Measurements from ENCODE around the gene CALY. TPM values are rescaled to one million over a fixed set of nuclear protein-coding genes. Genes with fewer than 3 reads are reported as not detected.

Gene CALY
- total RNA-seq, 1 experiment from 2014 or later, result not detected

GRCh38 chr10:133341983-133342382, 5.3 kb upstream of the CALY start:
- Histone ChIP-seq H3K4me1 (peaks cover 15% of the 10 kb centered on the region), H3K36me3 (ENCODE audit: control insufficient read depth, insufficient read depth, low read length) (no peaks in the 10 kb centered on the region), H3K27me3 (replicated peaks; ENCODE audit: control insufficient read depth, insufficient read depth, low read length) (no peaks in the 10 kb centered on the region; the same call in none of the 2 replicates), H3K9me3 (peaks cover 27% of the 10 kb centered on the region; the same call in 1 of the 2 replicates), H3K4me3 (ENCODE audit: low read depth, low read length) (no peak overlapping the region)
- Mint-ChIP-seq H3K9me3 (ENCODE audit: unreplicated experiment) (peaks cover 9% of the 10 kb centered on the region), H3K4me1 (ENCODE audit: low read depth, unreplicated experiment) (peaks cover 13% of the 10 kb centered on the region), H3K4me3 (ENCODE audit: unreplicated experiment) (no peak overlapping the region), H3K27me3 (ENCODE audit: insufficient read depth, unreplicated experiment) (no peaks in the 10 kb centered on the region), H3K27ac (ENCODE audit: unreplicated experiment) (no peak overlapping the region), H3K36me3 (ENCODE audit: insufficient read depth, unreplicated experiment) (peaks cover 16% of the 10 kb centered on the region)
- CTCF ChIA-PET, result no interaction called here
- TF ChIP-seq, protein P1, sequence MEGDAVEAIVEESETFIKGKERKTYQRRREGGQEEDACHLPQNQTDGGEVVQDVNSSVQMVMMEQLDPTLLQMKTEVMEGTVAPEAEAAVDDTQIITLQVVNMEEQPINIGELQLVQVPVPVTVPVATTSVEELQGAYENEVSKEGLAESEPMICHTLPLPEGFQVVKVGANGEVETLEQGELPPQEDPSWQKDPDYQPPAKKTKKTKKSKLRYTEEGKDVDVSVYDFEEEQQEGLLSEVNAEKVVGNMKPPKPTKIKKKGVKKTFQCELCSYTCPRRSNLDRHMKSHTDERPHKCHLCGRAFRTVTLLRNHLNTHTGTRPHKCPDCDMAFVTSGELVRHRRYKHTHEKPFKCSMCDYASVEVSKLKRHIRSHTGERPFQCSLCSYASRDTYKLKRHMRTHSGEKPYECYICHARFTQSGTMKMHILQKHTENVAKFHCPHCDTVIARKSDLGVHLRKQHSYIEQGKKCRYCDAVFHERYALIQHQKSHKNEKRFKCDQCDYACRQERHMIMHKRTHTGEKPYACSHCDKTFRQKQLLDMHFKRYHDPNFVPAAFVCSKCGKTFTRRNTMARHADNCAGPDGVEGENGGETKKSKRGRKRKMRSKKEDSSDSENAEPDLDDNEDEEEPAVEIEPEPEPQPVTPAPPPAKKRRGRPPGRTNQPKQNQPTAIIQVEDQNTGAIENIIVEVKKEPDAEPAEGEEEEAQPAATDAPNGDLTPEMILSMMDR (IDR thresholded peaks at IDR 0.05; ENCODE audit: insufficient read depth in 1 of 2, low read depth in 1 of 2, low read length in 1 of 2, severe bottlenecking in 1 of 2, unreplicated experiment in 1 of 2), result no peak
- BruUV-seq (replicated peaks), result no TSS peak
- DNase-seq, result no peak
- intact Hi-C loops (cut with micrococcal nuclease; ENCODE audit: unreplicated experiment), result no loop called here
- POLR2A ChIA-PET, result no interaction called here

GRCh38 chr10:133339708-133340380, 3.1 kb upstream of the CALY start:
- H3K4me3 ChIP-seq (ENCODE audit: low read depth, low read length), result no peak overlapping the region
- BruUV-seq (replicated peaks), result no TSS peak
- intact Hi-C loops (cut with micrococcal nuclease; ENCODE audit: unreplicated experiment), result no loop called here
- H3K27me3 ChIP-seq (replicated peaks; ENCODE audit: control insufficient read depth, insufficient read depth, low read length), result peaks cover 4% of the 10 kb centered on the region
- Mint-ChIP-seq H3K27me3 (ENCODE audit: insufficient read depth, unreplicated experiment) (peaks cover 1% of the 10 kb centered on the region), H3K36me3 (ENCODE audit: insufficient read depth, unreplicated experiment) (peaks cover 3% of the 10 kb centered on the region), H3K4me1 (ENCODE audit: low read depth, unreplicated experiment) (peaks cover 5% of the 10 kb centered on the region), H3K4me3 (ENCODE audit: unreplicated experiment) (no peak overlapping the region), H3K9me3 (ENCODE audit: unreplicated experiment) (no peaks in the 10 kb centered on the region), H3K27ac (ENCODE audit: unreplicated experiment) (no peak overlapping the region)
- no peak for DNase-seq
- H3K36me3 ChIP-seq (ENCODE audit: control insufficient read depth, insufficient read depth, low read length), result no peaks in the 10 kb centered on the region
- H3K9me3 ChIP-seq, result peaks cover 24% of the 10 kb centered on the region; the same call in 1 of the 2 replicates
- CTCF ChIA-PET, result interaction anchor here (0.8 kb wide), 1 partner anchor 10 kb away, joined by 3 read pairs; no protein-coding TSS in a partner anchor
- peaks cover 28% of the 10 kb centered on the region for H3K4me1 ChIP-seq
- TF ChIP-seq, protein P1 (IDR thresholded peaks at IDR 0.05; ENCODE audit: insufficient read depth in 1 of 2, low read depth in 1 of 2, low read length in 1 of 2, severe bottlenecking in 1 of 2, unreplicated experiment in 1 of 2), result no peak
- POLR2A ChIA-PET, result no interaction called here

DNA sequence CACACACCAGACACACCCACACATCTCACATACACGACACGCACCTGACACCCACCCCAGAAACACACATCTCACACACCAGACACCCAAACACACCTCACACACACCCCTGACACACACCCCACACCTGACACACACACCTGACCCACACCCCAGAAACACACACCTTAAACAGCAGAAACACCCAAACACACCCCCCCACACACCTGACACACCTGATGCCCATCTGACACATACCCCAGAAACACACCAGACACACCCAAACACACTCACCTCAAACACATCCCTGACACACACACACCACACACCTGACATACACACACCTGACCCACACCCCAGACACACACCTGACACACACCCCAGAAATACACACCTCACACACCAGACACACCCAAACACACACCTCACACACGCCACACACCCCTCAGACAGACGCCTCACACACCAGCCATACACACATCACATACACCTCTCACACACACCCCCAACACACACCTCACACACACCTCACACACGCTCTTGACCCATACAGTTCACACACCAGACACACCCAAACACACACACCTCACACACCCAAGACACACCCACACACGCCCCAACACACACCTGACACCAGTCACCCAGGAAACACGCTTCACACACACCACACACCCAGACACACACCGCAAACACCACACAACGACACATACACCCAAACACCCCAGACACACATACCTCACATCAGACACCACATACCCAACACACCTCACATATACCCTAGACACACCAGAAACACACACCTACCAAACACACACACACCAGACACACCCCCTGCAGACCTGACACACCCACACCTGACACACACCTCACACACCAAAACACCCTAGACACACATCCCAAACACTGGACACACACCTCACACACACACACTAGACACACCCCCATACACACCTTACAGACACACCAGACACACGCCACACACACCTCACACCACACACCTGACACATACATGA, 1.7 kb upstream of the CALY start:
- Histone ChIP-seq H3K9me3 (peaks cover 24% of the 10 kb centered on the region; the same call in 1 of the 2 replicates), H3K4me1 (peaks cover 28% of the 10 kb centered on the region), H3K4me3 (ENCODE audit: low read depth, low read length) (no peak overlapping the region), H3K36me3 (ENCODE audit: control insufficient read depth, insufficient read depth, low read length) (no peaks in the 10 kb centered on the region), H3K27me3 (replicated peaks; ENCODE audit: control insufficient read depth, insufficient read depth, low read length) (peaks cover 4% of the 10 kb centered on the region)
- Mint-ChIP-seq H3K27ac (ENCODE audit: unreplicated experiment) (no peak overlapping the region), H3K4me1 (ENCODE audit: low read depth, unreplicated experiment) (peaks cover 5% of the 10 kb centered on the region), H3K27me3 (ENCODE audit: insufficient read depth, unreplicated experiment) (peaks cover 8% of the 10 kb centered on the region), H3K9me3 (ENCODE audit: unreplicated experiment) (no peaks in the 10 kb centered on the region), H3K4me3 (ENCODE audit: unreplicated experiment) (no peak overlapping the region), H3K36me3 (ENCODE audit: insufficient read depth, unreplicated experiment) (peaks cover 6% of the 10 kb centered on the region)
- no peak for DNase-seq
- ChIA-PET POLR2A (no interaction called here), CTCF (no interaction called here)
- TF ChIP-seq, protein P1 (IDR thresholded peaks at IDR 0.05; ENCODE audit: insufficient read depth in 1 of 2, low read depth in 1 of 2, low read length in 1 of 2, severe bottlenecking in 1 of 2, unreplicated experiment in 1 of 2), result no peak
- intact Hi-C loops (cut with micrococcal nuclease; ENCODE audit: unreplicated experiment), result no loop called here
- no TSS peak for BruUV-seq (replicated peaks)

All from Caco-2 (cell line).